WTC11 (cell line): Measurements from ENCODE around the gene IRF2BP2. TPM values are rescaled to one million over a fixed set of nuclear protein-coding genes. Genes with fewer than 3 reads are reported as not detected.
A peak's percentile ranks its signal among the peaks of the same experiment; 100 is the strongest.

Experiments used
- ATAC-seq: fragments of 200-7000 bp; cut with Tn5 transposase; 2 replicates; pipeline ENCODE4 v1.10.0; 2021; ENCODE audit warnings: mild to moderate bottlenecking, moderate library complexity
- CTCF ChIA-PET: fragments of 300-600 bp; sonication (Branson Sonifier 250); formaldehyde crosslinking; loops from one replicate; lab custom pipeline; 2021; ENCODE audit warnings: antibody characterized with exemption; lab: Charles Lee
- POLR2A ChIA-PET: fragments of 350-600 bp; sonication (Branson Sonifier 250); formaldehyde crosslinking; loops from one replicate; lab custom pipeline; 2021; ENCODE audit warnings: antibody characterized with exemption; lab: Charles Lee
- DNase-seq: peaks from one replicate; pipeline ENCODE4 v3.0.0; 2021; ENCODE audit warnings: low spot score
- H3K27ac Mint-ChIP-seq: 2 replicates; pipeline ENCODE4 v1.8.0; 2021; ENCODE audit warnings: mixed read lengths
- H3K27me3 Mint-ChIP-seq: 2 replicates; pipeline ENCODE4 v1.8.0; 2021; ENCODE audit warnings: low read depth, mild to moderate bottlenecking, moderate library complexity, mixed read lengths
- H3K36me3 Mint-ChIP-seq: 2 replicates; pipeline ENCODE4 v1.8.0; 2021; ENCODE audit warnings: mixed read lengths
- H3K4me1 Mint-ChIP-seq: 2 replicates; pipeline ENCODE4 v1.8.0; 2022; ENCODE audit warnings: mixed read lengths
- H3K4me3 Mint-ChIP-seq: 2 replicates; pipeline ENCODE4 v1.8.0; 2021; ENCODE audit warnings: mild to moderate bottlenecking, moderate library complexity, mixed read lengths
- H3K9me3 Mint-ChIP-seq: 2 replicates; pipeline ENCODE4 v1.8.0; 2021; ENCODE audit warnings: mixed read lengths
- AR ChIP-seq: fragments of 250-450 bp; sonication (Bioruptor Pico); IDR thresholded peaks from 2 replicates; pipeline ENCODE4 v1.9.0; 2021; ENCODE audit warnings: mild to moderate bottlenecking
- ARID4B ChIP-seq: sonication (generic); formaldehyde crosslinking; IDR thresholded peaks from 2 replicates; pipeline ENCODE4 v1.8.0; 2023; ENCODE audit warnings: missing genetic modification reagents, mild to moderate bottlenecking, borderline replicate concordance
- ETV6 ChIP-seq: sonication (generic); formaldehyde crosslinking; IDR thresholded peaks from 2 replicates; pipeline ENCODE4 v1.8.1; 2022; ENCODE audit warnings: mild to moderate bottlenecking, missing genetic modification reagents
- FOXP1 ChIP-seq: sonication (generic); formaldehyde crosslinking; IDR thresholded peaks from 2 replicates; pipeline ENCODE4 v1.8.0; 2022; ENCODE audit warnings: missing genetic modification reagents, mild to moderate bottlenecking, moderate library complexity, borderline replicate concordance
- GABPB1 ChIP-seq: sonication (generic); formaldehyde crosslinking; IDR thresholded peaks from 2 replicates; pipeline ENCODE4 v1.8.1; 2023; ENCODE audit warnings: mild to moderate bottlenecking, missing genetic modification reagents
- HMGA2 ChIP-seq: fragments of 250-450 bp; sonication (Bioruptor Pico); IDR thresholded peaks from 2 replicates; pipeline ENCODE4 v1.4.0; 2021; ENCODE audit warnings: mild to moderate bottlenecking, moderate library complexity
- IRF2 ChIP-seq: sonication (generic); formaldehyde crosslinking; IDR thresholded peaks from 2 replicates; pipeline ENCODE4 v1.8.0; 2022; ENCODE audit warnings: low read depth, missing genetic modification reagents, borderline replicate concordance
- NFE2L1 ChIP-seq: sonication (generic); formaldehyde crosslinking; IDR thresholded peaks from 2 replicates; pipeline ENCODE4 v1.8.1; 2023; ENCODE audit warnings: missing genetic modification reagents
- RELA ChIP-seq: sonication (generic); formaldehyde crosslinking; IDR thresholded peaks from 2 replicates; pipeline ENCODE4 v1.8.1; 2022; ENCODE audit warnings: missing genetic modification reagents, mild to moderate bottlenecking, borderline replicate concordance
- TCF7 ChIP-seq: sonication (generic); formaldehyde crosslinking; IDR thresholded peaks from 2 replicates; pipeline ENCODE4 v1.8.0; 2022; ENCODE audit warnings: mild to moderate bottlenecking, low read depth, missing genetic modification reagents, moderate library complexity
- TEAD4 ChIP-seq: sonication (generic); formaldehyde crosslinking; IDR thresholded peaks from 2 replicates; pipeline ENCODE4 v1.8.0; 2022; ENCODE audit warnings: mild to moderate bottlenecking, missing genetic modification reagents
- ZBTB21 ChIP-seq: sonication (generic); formaldehyde crosslinking; IDR thresholded peaks from 2 replicates; pipeline ENCODE4 v1.8.1; 2023; ENCODE audit warnings: mild to moderate bottlenecking, missing genetic modification reagents, borderline replicate concordance
- ZMAT4 ChIP-seq: fragments of 250-450 bp; sonication (Bioruptor Pico); IDR thresholded peaks from 2 replicates; pipeline ENCODE4 v1.9.0; 2021; ENCODE audit warnings: mild to moderate bottlenecking
- ZNF423 ChIP-seq: fragments of 250-450 bp; sonication (Bioruptor Pico); IDR thresholded peaks from 2 replicates; pipeline ENCODE4 v2.1.2; 2022; ENCODE audit warnings: mild to moderate bottlenecking, moderate library complexity
- total RNA-seq: library from RNA; stranded (reverse); gene quantifications from 3 replicates; pipeline ENCODE4 v1.2.3, GENCODE V29; 2021
- TF ChIP-seq, protein P1 (sequence below): sonication (generic); formaldehyde crosslinking; IDR thresholded peaks from 2 replicates; pipeline ENCODE4 v1.8.1; 2022; ENCODE audit warnings: low read depth, missing genetic modification reagents, borderline replicate concordance
- TF ChIP-seq, protein P2 (sequence below): sonication (generic); formaldehyde crosslinking; IDR thresholded peaks from 2 replicates; pipeline ENCODE4 v1.8.0; 2022; ENCODE audit warnings: missing genetic modification reagents

Gene IRF2BP2
- total RNA-seq, 1 experiment from 2014 or later: 70.9 TPM

GRCh38 chr1:234607109-234608024 lies 2.6 kb downstream of the IRF2BP2 start:
- H3K4me1 Mint-ChIP-seq: peaks cover 69% of the 10 kb centered on the region
- peaks cover 37% of the 10 kb centered on the region for H3K36me3 Mint-ChIP-seq
- peak overlapping the region; percentile 85 for H3K4me3 Mint-ChIP-seq
- H3K9me3 Mint-ChIP-seq: no peaks in the 10 kb centered on the region
- ChIA-PET CTCF (interaction anchor here (0.6 to 1.6 kb wide), 5 partner anchors 9 to 486 kb away, joined by 3 to 8 read pairs (median 4); no protein-coding TSS in a partner anchor), POLR2A (no interaction called here)
- no peak for ATAC-seq
- DNase-seq: peak; percentile 17
- TF ChIP-seq FOXP1 (CRISPR knock-in tag) (peak; percentile 32; the same call in 1 of the 2 replicates), HMGA2 (CRISPR knock-in tag) (no peak), ZNF423 (0 out of 2 replicates have a peak, but pooled peaks have one; percentile 4), TCF7 (CRISPR knock-in tag) (no peak)
- no peaks in the 10 kb centered on the region for H3K27me3 Mint-ChIP-seq
- peak overlapping the region; percentile 95 for H3K27ac Mint-ChIP-seq

- H3K4me1 Mint-ChIP-seq: peaks cover 69% of the 10 kb centered on the region
- H3K36me3 Mint-ChIP-seq: peaks cover 37% of the 10 kb centered on the region
- H3K4me3 Mint-ChIP-seq: peak overlapping the region; percentile 85
- no peak overlapping the region for H3K27ac Mint-ChIP-seq
- ATAC-seq: no peak
- no peaks in the 10 kb centered on the region for H3K27me3 Mint-ChIP-seq
- ChIA-PET POLR2A (no interaction called here), CTCF (interaction anchor here (0.6 to 1.6 kb wide), 4 partner anchors 9 to 486 kb away, joined by 3 to 8 read pairs (median 4); no protein-coding TSS in a partner anchor)
- DNase-seq: no peak
- TF ChIP-seq IRF2 (CRISPR knock-in tag): no peak
- no peak for TF ChIP-seq ARID4B (CRISPR knock-in tag)
- TF ChIP-seq, protein P1, sequence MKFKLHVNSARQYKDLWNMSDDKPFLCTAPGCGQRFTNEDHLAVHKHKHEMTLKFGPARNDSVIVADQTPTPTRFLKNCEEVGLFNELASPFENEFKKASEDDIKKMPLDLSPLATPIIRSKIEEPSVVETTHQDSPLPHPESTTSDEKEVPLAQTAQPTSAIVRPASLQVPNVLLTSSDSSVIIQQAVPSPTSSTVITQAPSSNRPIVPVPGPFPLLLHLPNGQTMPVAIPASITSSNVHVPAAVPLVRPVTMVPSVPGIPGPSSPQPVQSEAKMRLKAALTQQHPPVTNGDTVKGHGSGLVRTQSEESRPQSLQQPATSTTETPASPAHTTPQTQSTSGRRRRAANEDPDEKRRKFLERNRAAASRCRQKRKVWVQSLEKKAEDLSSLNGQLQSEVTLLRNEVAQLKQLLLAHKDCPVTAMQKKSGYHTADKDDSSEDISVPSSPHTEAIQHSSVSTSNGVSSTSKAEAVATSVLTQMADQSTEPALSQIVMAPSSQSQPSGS: no peak
- no peak for TF ChIP-seq ETV6 (CRISPR knock-in tag)
- TF ChIP-seq NFE2L1 (CRISPR knock-in tag): no peak
- TF ChIP-seq ZMAT4 (CRISPR knock-in tag): no peak
- no peak for TF ChIP-seq ZBTB21
- TF ChIP-seq GABPB1 (CRISPR knock-in tag): no peak
- no peak for TF ChIP-seq AR (CRISPR knock-in tag)
- no peak for TF ChIP-seq TCF7 (CRISPR knock-in tag)
- TF ChIP-seq TEAD4 (CRISPR knock-in tag): no peak
- TF ChIP-seq RELA: no peak
- TF ChIP-seq, protein P2, sequence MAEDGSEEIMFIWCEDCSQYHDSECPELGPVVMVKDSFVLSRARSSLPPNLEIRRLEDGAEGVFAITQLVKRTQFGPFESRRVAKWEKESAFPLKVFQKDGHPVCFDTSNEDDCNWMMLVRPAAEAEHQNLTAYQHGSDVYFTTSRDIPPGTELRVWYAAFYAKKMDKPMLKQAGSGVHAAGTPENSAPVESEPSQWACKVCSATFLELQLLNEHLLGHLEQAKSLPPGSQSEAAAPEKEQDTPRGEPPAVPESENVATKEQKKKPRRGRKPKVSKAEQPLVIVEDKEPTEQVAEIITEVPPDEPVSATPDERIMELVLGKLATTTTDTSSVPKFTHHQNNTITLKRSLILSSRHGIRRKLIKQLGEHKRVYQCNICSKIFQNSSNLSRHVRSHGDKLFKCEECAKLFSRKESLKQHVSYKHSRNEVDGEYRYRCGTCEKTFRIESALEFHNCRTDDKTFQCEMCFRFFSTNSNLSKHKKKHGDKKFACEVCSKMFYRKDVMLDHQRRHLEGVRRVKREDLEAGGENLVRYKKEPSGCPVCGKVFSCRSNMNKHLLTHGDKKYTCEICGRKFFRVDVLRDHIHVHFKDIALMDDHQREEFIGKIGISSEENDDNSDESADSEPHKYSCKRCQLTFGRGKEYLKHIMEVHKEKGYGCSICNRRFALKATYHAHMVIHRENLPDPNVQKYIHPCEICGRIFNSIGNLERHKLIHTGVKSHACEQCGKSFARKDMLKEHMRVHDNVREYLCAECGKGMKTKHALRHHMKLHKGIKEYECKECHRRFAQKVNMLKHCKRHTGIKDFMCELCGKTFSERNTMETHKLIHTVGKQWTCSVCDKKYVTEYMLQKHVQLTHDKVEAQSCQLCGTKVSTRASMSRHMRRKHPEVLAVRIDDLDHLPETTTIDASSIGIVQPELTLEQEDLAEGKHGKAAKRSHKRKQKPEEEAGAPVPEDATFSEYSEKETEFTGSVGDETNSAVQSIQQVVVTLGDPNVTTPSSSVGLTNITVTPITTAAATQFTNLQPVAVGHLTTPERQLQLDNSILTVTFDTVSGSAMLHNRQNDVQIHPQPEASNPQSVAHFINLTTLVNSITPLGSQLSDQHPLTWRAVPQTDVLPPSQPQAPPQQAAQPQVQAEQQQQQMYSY (CRISPR knock-in tag): no peak
- H3K9me3 Mint-ChIP-seq: no peaks in the 10 kb centered on the region
Measured at GRCh38 chr1:234606784-234607108, 3.2 kb downstream of the IRF2BP2 start.
